Neural progenitor cell (in vitro differentiated cells): ENCODE results near the gene BEGAIN.

Experiments
- CTCF ChIP-seq: fragments of 200-600 bp; sonication (generic); IDR thresholded peaks from 2 replicates; pipeline ENCODE4 v1.5.1; 2017; ENCODE audit warnings: antibody characterized with exemption, mild to moderate bottlenecking
- EZH2 ChIP-seq: fragments of 200-600 bp; sonication (generic); IDR thresholded peaks from 2 replicates; pipeline ENCODE4 v1.6.1; 2017; ENCODE audit warnings: antibody characterized with exemption, mild to moderate bottlenecking, moderate library complexity
- EZH2phosphoT487 ChIP-seq: fragments of 200-600 bp; sonication (generic); IDR thresholded peaks from 2 replicates; pipeline ENCODE4 v1.6.1; 2017; ENCODE audit warnings: antibody characterized with exemption

- TF ChIP-seq CTCF (no peak), EZH2 (no peak), EZH2phosphoT487 (no peak)
These were observed 13.8 kb upstream of the BEGAIN start for GRCh38 chr14:100601064-100601463.
